Liver (tissue), 3 donors: ENCODE measurements around the gene TIMMDC1.

Experiments
- GABPA ChIP-seq, 2 donors: IDR thresholded peaks in 1 of 2; conservative IDR thresholded peaks in 1 of 2; 2 replicates each; pipeline ENCODE4 v1.6.1; 2016; ENCODE audit warnings: antibody characterized with exemption in 2 of 2, mild to moderate bottlenecking in 1 of 2, moderate library complexity in 1 of 2
- RAD21 ChIP-seq, 2 donors: IDR thresholded peaks; 2 replicates each; pipeline ENCODE4 v1.6.1; 2016; ENCODE audit warnings: antibody characterized with exemption in 2 of 2, mild to moderate bottlenecking in 2 of 2
- TF ChIP-seq, protein P1 (sequence below): IDR thresholded peaks from 2 replicates; pipeline ENCODE4 v1.6.1; 2016; ENCODE audit warnings: antibody characterized with exemption
- TF ChIP-seq, protein P2 (sequence below): fragments of 150-350 bp; IDR thresholded peaks from 2 replicates; pipeline ENCODE4 v1.5.1; 2017; ENCODE audit warnings: improper control_type of control experiment, low read depth, low read length; ENCODE audit not compliant: missing input control
- donor health status: healthy.
- donor health status: healthy.

GRCh38 chr3:119531151-119531550 is 32.8 kb downstream of the TIMMDC1 start:
- TF ChIP-seq, protein P1, sequence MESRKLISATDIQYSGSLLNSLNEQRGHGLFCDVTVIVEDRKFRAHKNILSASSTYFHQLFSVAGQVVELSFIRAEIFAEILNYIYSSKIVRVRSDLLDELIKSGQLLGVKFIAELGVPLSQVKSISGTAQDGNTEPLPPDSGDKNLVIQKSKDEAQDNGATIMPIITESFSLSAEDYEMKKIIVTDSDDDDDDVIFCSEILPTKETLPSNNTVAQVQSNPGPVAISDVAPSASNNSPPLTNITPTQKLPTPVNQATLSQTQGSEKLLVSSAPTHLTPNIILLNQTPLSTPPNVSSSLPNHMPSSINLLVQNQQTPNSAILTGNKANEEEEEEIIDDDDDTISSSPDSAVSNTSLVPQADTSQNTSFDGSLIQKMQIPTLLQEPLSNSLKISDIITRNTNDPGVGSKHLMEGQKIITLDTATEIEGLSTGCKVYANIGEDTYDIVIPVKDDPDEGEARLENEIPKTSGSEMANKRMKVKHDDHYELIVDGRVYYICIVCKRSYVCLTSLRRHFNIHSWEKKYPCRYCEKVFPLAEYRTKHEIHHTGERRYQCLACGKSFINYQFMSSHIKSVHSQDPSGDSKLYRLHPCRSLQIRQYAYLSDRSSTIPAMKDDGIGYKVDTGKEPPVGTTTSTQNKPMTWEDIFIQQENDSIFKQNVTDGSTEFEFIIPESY: no peak
- TF ChIP-seq, protein P2, sequence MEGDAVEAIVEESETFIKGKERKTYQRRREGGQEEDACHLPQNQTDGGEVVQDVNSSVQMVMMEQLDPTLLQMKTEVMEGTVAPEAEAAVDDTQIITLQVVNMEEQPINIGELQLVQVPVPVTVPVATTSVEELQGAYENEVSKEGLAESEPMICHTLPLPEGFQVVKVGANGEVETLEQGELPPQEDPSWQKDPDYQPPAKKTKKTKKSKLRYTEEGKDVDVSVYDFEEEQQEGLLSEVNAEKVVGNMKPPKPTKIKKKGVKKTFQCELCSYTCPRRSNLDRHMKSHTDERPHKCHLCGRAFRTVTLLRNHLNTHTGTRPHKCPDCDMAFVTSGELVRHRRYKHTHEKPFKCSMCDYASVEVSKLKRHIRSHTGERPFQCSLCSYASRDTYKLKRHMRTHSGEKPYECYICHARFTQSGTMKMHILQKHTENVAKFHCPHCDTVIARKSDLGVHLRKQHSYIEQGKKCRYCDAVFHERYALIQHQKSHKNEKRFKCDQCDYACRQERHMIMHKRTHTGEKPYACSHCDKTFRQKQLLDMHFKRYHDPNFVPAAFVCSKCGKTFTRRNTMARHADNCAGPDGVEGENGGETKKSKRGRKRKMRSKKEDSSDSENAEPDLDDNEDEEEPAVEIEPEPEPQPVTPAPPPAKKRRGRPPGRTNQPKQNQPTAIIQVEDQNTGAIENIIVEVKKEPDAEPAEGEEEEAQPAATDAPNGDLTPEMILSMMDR: no peak
- TF ChIP-seq GABPA (IDR thresholded peaks at IDR 0.05 in 1 of 2, conservative IDR thresholded peaks at IDR 0.05 in 1 of 2): no peak
- no peak for TF ChIP-seq RAD21 (IDR thresholded peaks at IDR 0.05)
